Effector memory CD8-positive, alpha-beta T cell (primary cell): ENCODE results near the gene FAM193A.
"Not testable (repeated sequence)": the region's sequence is repeated elsewhere in the genome, so short reads cannot be mapped to it uniquely, and the experiment has no call there.

Experiments used
- ATAC-seq: fragments of 150-1000 bp; cut with Tn5 transposase; replicated peaks from 2 replicates; pipeline ENCODE4 v1.10.0; 2021; ENCODE audit warnings: mild to moderate bottlenecking, moderate library complexity
- DNase-seq, 3 experiments: peaks; one replicate each; pipeline ENCODE4 v3.0.0; 2021
- H3K27ac Mint-ChIP-seq, 2 donors: one replicate each; pipeline ENCODE4 v1.8.0; 2022; ENCODE audit warnings: mild to moderate bottlenecking in 2 of 2, mixed read lengths in 2 of 2, moderate library complexity in 2 of 2
- H3K27me3 Mint-ChIP-seq, 2 donors: one replicate each; pipeline ENCODE4 v1.8.0; 2022; ENCODE audit warnings: mixed read lengths in 2 of 2
- H3K36me3 Mint-ChIP-seq: one replicate; pipeline ENCODE4 v1.8.0; 2022; ENCODE audit warnings: mild to moderate bottlenecking, moderate library complexity, mixed read lengths; ENCODE audit not compliant: insufficient read depth
- H3K4me1 Mint-ChIP-seq, 2 donors: one replicate each; pipeline ENCODE4 v1.8.0; 2022; ENCODE audit warnings: low read depth in 2 of 2, mixed read lengths in 2 of 2
- H3K4me3 Mint-ChIP-seq, 2 donors: one replicate each; pipeline ENCODE4 v1.8.0; 2022; ENCODE audit warnings: mild to moderate bottlenecking in 2 of 2, mixed read lengths in 2 of 2, moderate library complexity in 2 of 2
- H3K9me3 Mint-ChIP-seq, 2 donors: one replicate each; pipeline ENCODE4 v1.8.0; 2022; ENCODE audit warnings: mixed read lengths in 2 of 2

Gene FAM193A

GRCh38 chr4:2666722-2667247, 130.3 kb downstream of the FAM193A start:
- H3K27me3 Mint-ChIP-seq, result no peaks in the 10 kb centered on the region
- H3K27ac Mint-ChIP-seq, result peak overlapping the region; percentile 38 to 67
- no peaks in the 10 kb centered on the region for H3K9me3 Mint-ChIP-seq
- peaks cover 47% of the 10 kb centered on the region for H3K36me3 Mint-ChIP-seq
- H3K4me1 Mint-ChIP-seq, result peaks cover 29 to 35% of the 10 kb centered on the region in 2 donors
- H3K4me3 Mint-ChIP-seq, result peak overlapping the region; percentile 5 to 42
- ATAC-seq (no peak), DNase-seq (no peak)

DNA sequence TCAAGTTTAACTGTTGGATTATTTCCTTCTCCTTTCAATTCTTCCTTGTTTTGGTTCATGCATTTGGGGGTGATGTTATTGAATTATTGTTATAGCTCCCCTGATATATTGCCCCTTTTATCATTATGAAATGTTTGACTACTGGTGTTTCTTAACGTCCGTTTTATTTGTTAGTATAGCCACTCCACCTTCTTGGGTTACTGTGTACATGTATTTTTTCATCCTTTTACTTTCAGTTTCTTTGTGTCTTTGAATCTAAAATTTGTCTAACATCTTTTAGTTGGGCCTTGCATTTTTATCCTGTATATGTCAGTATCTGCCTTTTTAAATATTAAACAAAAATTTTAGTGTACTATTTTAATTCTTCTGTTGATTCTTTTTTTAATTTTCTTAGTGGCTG, 131.0 kb downstream of the FAM193A start:
- ATAC-seq (no peak), DNase-seq (no peak)
- Mint-ChIP-seq H3K27me3 (no peaks in the 10 kb centered on the region), H3K4me1 (peaks cover 34 to 39% of the 10 kb centered on the region in 2 donors), H3K9me3 (no peaks in the 10 kb centered on the region), H3K27ac (peak overlapping the region; percentile 38 to 67), H3K36me3 (peaks cover 51% of the 10 kb centered on the region), H3K4me3 (peak overlapping the region; percentile 5 to 42)

DNA sequence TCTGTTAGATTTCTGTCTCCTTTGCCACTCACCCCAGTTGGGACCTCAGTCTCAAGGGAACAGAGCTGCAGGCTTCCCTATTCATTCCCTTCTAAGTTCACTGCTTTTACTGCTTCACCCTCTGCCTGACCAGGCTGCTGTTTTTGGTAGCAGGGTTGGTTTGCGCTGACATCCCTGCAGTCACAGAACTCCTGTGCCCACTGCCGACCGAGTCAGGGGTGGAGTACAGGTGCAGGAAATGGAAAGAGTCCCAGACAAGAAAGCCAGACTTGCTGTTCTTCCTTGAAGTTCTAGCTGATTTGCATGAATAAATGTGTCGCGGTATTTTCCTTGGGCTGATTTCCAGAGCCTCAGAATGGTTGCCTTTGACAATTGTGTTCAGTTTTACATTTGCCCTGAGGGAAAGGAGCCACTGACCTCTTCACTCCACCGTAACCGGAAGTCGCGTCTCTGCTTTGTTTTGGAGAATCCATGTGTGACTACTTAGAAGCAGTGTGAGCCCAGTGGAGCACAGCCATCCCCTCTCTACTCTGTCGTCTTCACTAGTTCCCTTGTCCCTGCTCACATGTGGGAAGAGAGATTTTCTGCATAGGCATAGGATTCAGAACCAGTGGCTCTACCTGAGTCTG, 134.9 kb downstream of the FAM193A start:
- Mint-ChIP-seq H3K9me3 (no peaks in the 10 kb centered on the region), H3K4me3 (no peak overlapping the region), H3K4me1 (peaks cover 27 to 31% of the 10 kb centered on the region in 2 donors), H3K27me3 (no peaks in the 10 kb centered on the region), H3K36me3 (peaks cover 30% of the 10 kb centered on the region), H3K27ac (peak overlapping the region; percentile 19 to 80)
- DNase-seq, result no peak
- no peak for ATAC-seq

- ATAC-seq (no peak), DNase-seq (no peak)
- Mint-ChIP-seq H3K9me3 (no peaks in the 10 kb centered on the region), H3K36me3 (peaks cover 33% of the 10 kb centered on the region), H3K27ac (peak overlapping the region; percentile 67 to 80), H3K4me1 (peaks cover 23 to 27% of the 10 kb centered on the region in 2 donors), H3K27me3 (no peaks in the 10 kb centered on the region), H3K4me3 (no peak overlapping the region)
Observed at GRCh38 chr4:2672082-2672481, 135.6 kb downstream of the FAM193A start.

DNA sequence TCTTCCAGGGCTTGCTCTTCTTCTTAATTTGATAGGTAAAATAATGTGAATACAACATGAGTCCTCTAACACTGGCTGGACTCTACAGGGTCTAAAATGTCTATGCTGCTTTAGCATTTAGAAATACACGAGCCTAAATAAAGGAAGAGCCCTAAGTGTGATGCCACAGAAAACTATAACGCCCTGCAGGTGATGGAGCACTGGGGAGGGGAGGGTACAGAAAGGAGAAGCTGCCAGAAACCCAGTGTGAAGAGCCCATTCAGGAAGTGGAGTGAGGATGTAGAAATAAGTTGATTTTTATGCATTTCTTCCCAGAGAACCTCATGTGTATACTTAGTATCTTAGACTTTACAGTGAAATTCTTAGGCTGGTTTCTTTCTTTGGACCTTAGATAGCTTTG, 136.3 kb downstream of the FAM193A start:
- DNase-seq, result no peak
- H3K4me3 Mint-ChIP-seq, result no peak overlapping the region
- H3K36me3 Mint-ChIP-seq, result peaks cover 36% of the 10 kb centered on the region
- no peaks in the 10 kb centered on the region for H3K27me3 Mint-ChIP-seq
- H3K9me3 Mint-ChIP-seq, result no peaks in the 10 kb centered on the region
- peak overlapping the region; percentile 67 to 80 for H3K27ac Mint-ChIP-seq
- H3K4me1 Mint-ChIP-seq, result peaks cover 21 to 25% of the 10 kb centered on the region in 2 donors
- ATAC-seq, result no peak

DNA sequence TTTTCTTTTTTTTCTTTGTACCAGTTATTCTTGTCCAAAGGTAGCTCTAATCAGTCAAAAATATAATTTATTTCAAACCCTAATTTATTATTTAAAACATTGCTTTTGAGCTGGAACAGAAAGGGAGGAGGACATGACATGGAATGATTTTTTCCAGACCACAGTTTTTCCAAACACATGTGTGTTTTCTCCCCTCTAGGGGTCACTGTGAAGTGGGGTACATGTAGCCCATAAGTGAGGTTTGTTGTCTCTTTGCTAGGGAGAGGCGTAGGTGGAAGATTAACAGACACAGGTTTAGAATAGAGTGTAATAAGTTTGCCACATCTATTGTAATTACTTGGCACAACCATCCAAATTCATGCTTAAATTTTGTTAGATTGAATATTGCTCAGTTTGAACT, 136.7 kb downstream of the FAM193A start:
- H3K36me3 Mint-ChIP-seq, result peaks cover 37% of the 10 kb centered on the region
- H3K4me3 Mint-ChIP-seq, result no peak overlapping the region
- DNase-seq (no peak), ATAC-seq (no peak)
- no peaks in the 10 kb centered on the region for H3K9me3 Mint-ChIP-seq
- H3K4me1 Mint-ChIP-seq, result peaks cover 21 to 25% of the 10 kb centered on the region in 2 donors
- peak overlapping the region; percentile 67 to 80 for H3K27ac Mint-ChIP-seq
- no peaks in the 10 kb centered on the region for H3K27me3 Mint-ChIP-seq

GRCh38 chr4:2679762-2680161, 143.3 kb downstream of the FAM193A start:
- not testable (repeated sequence) for H3K27ac Mint-ChIP-seq, ATAC-seq, DNase-seq, H3K4me3 Mint-ChIP-seq, H3K27me3 Mint-ChIP-seq, H3K9me3 Mint-ChIP-seq
- Mint-ChIP-seq H3K4me1 (peaks cover 8 to 19% of the 10 kb centered on the region in 2 donors), H3K36me3 (peaks cover 50% of the 10 kb centered on the region)

- no peak for DNase-seq
- H3K27ac Mint-ChIP-seq, result peak overlapping the region in 1 of 2 donors; percentile 34
- no peaks in the 10 kb centered on the region for H3K9me3 Mint-ChIP-seq
Observed at GRCh38 chr4:2684486-2684885, 148.0 kb downstream of the FAM193A start.

DNA sequence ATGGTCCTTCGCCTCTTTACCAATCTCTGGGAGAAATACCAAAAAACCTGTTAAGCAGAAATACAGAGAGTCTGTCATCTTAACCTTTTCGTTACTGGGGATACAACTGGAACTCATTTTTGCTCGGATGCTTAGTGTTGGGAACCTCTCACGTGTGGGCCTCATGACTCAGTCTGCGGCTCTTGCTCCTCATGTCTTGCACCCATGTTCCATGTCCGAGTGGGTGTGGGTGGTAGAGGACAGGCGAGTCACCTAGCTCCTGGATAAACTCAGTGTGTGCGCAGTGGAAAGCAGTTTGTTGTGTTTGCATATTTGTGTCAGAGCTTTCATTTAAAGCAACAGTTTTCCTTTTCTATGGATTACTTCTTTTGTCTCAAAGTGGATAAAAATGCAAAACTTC, 149.1 kb downstream of the FAM193A start:
- no peak overlapping the region for H3K4me3 Mint-ChIP-seq
- H3K36me3 Mint-ChIP-seq, result peaks cover 47% of the 10 kb centered on the region
- peaks cover 10 to 11% of the 10 kb centered on the region in 2 donors for H3K4me1 Mint-ChIP-seq
- H3K27me3 Mint-ChIP-seq, result no peaks in the 10 kb centered on the region
- no peak overlapping the region for H3K27ac Mint-ChIP-seq
- no peaks in the 10 kb centered on the region for H3K9me3 Mint-ChIP-seq
- ATAC-seq, result no peak
- DNase-seq, result no peak

More at GRCh38 chr4:2684486-2684885, 148.0 kb downstream of the FAM193A start:
- Mint-ChIP-seq H3K4me3 (no peak overlapping the region), H3K4me1 (peaks cover 4 to 9% of the 10 kb centered on the region in 2 donors), H3K36me3 (peaks cover 42% of the 10 kb centered on the region), H3K27me3 (no peaks in the 10 kb centered on the region)
- no peak for ATAC-seq

GRCh38 chr4:2686379-2687265, 150.2 kb downstream of the FAM193A start:
- ATAC-seq, result no peak
- H3K27ac Mint-ChIP-seq, result peak overlapping the region in 1 of 2 donors; percentile 78
- H3K4me3 Mint-ChIP-seq, result no peak overlapping the region

DNA sequence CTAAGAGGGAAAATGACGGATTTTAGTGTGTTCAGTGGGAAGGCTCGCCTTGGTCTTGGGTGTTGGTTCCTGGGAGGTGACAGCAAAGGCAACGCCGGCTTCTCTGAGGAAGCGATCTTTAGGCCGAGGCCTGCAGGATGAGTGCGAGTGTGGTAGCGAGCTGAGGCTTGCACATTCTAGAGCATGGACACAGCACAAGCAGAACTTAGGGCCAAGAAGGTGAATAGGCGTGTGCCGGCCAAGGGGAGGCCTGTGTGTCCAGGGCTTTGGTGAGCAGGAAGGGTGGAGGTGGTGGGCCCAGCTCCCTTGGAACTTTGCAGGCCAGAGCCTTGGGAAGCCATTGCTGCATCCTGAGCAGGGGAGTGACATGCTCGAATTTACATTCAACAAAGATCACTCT, 151.8 kb downstream of the FAM193A start:
- H3K36me3 Mint-ChIP-seq, result peaks cover 46% of the 10 kb centered on the region
- H3K4me3 Mint-ChIP-seq, result no peak overlapping the region
- peak overlapping the region; percentile 27 to 86 for H3K27ac Mint-ChIP-seq

More at GRCh38 chr4:2686379-2687265, 150.2 kb downstream of the FAM193A start:
- no peak for DNase-seq
- Mint-ChIP-seq H3K9me3 (no peaks in the 10 kb centered on the region), H3K4me1 (peaks cover 14% of the 10 kb centered on the region in 2 donors), H3K36me3 (peaks cover 49% of the 10 kb centered on the region), H3K27me3 (no peaks in the 10 kb centered on the region)

DNA sequence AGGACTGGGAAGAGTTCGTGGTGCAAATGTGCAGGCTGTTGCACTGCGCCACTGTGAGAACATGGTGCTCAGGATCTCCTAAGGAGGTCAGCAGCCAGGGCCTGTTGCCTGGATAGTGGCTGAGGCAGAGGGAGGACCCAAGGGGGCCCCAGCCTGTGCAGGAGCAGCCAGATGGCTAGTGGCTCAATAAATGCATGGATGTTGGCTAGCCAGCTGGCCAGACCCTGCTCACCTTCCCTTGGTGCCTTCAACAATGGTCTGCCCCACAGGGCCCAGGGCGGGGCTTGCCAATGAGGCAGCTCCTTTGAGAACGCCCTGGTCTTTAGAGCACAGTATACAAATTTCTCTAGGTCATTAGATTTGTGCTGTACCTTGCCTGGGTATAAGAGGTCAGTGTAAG, 152.2 kb downstream of the FAM193A start:
- ATAC-seq (no peak), DNase-seq (no peak)
- H3K9me3 Mint-ChIP-seq, result no peaks in the 10 kb centered on the region
- H3K27me3 Mint-ChIP-seq, result no peaks in the 10 kb centered on the region
- peaks cover 14 to 18% of the 10 kb centered on the region in 2 donors for H3K4me1 Mint-ChIP-seq
- peak overlapping the region; percentile 27 to 86 for H3K27ac Mint-ChIP-seq
- peaks cover 46% of the 10 kb centered on the region for H3K36me3 Mint-ChIP-seq
- H3K4me3 Mint-ChIP-seq, result no peak overlapping the region

More for the DNA sequence above, 151.8 kb downstream of the FAM193A start:
- H3K4me1 Mint-ChIP-seq, result peaks cover 14 to 18% of the 10 kb centered on the region in 2 donors
- H3K27me3 Mint-ChIP-seq, result no peaks in the 10 kb centered on the region
- DNase-seq (no peak), ATAC-seq (no peak)
- no peaks in the 10 kb centered on the region for H3K9me3 Mint-ChIP-seq

DNA sequence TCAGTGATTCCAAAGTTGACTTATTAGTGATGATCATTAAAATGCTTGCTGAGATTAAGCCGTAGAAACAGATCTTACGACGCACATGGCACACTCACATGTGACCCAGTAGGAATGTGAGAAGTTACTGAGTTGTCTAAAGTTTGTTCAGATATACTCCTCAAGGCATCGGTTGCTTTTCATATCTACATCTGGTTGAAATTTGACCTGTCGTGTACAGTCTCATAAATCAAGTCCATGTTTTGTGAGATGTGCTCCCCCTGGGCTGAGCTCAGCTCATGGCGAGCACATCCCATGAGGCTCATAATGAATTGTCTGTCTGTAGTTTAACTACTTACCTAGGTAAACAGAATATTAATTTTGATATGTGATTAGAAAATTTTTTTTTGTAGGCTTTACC, 152.7 kb downstream of the FAM193A start:
- DNase-seq (no peak), ATAC-seq (no peak)
- H3K9me3 Mint-ChIP-seq, result no peaks in the 10 kb centered on the region
- H3K36me3 Mint-ChIP-seq, result peaks cover 50% of the 10 kb centered on the region
- no peak overlapping the region for H3K4me3 Mint-ChIP-seq
- peak overlapping the region in 1 of 2 donors; percentile 27 for H3K27ac Mint-ChIP-seq
- peaks cover 11 to 16% of the 10 kb centered on the region in 2 donors for H3K4me1 Mint-ChIP-seq
- no peaks in the 10 kb centered on the region for H3K27me3 Mint-ChIP-seq
